Nephron (organoid): ENCODE results near the gene WDFY4.

Source experiments
- H3K27ac Mint-ChIP-seq, 3 experiments: 2 replicates each; pipeline ENCODE4 v1.8.0; 2020; ENCODE audit warnings: mixed read lengths in 3 of 3, mild to moderate bottlenecking in 2 of 3, moderate library complexity in 1 of 3
- H3K27me3 Mint-ChIP-seq: 2 replicates; pipeline ENCODE4 v1.8.0; 2021; ENCODE audit warnings: low read depth, mild to moderate bottlenecking, moderate library complexity, mixed read lengths
- H3K36me3 Mint-ChIP-seq: 2 replicates; pipeline ENCODE4 v1.8.0; 2020; ENCODE audit warnings: low read depth, mixed read lengths
- H3K4me1 Mint-ChIP-seq: 2 replicates; pipeline ENCODE4 v1.8.0; 2020; ENCODE audit warnings: mixed read lengths
- H3K4me3 Mint-ChIP-seq, 3 experiments: 2 replicates each; pipeline ENCODE4 v1.8.0; 2020; ENCODE audit warnings: mild to moderate bottlenecking in 3 of 3, mixed read lengths in 3 of 3, moderate library complexity in 2 of 3
- H3K9me3 Mint-ChIP-seq: 2 replicates; pipeline ENCODE4 v1.8.0; 2020; ENCODE audit warnings: mixed read lengths
- TF ChIP-seq, protein P1 (sequence below), 3 experiments: fragments of 200-600 bp; sonication (generic); IDR thresholded peaks; one replicate each; pipeline ENCODE4 v1.5.0; 2021; ENCODE audit warnings: antibody characterized with exemption in 3 of 3; ENCODE audit not compliant: unreplicated experiment in 3 of 3

The WDFY4 gene

GRCh38 chr10:48742891-48743860 lies 58.5 kb downstream of the WDFY4 start:
- no peak overlapping the region for H3K4me3 Mint-ChIP-seq
- H3K27me3 Mint-ChIP-seq = no peaks in the 10 kb centered on the region
- peaks cover 21% of the 10 kb centered on the region for H3K4me1 Mint-ChIP-seq
- H3K9me3 Mint-ChIP-seq = peaks cover 6% of the 10 kb centered on the region
- no peaks in the 10 kb centered on the region for H3K36me3 Mint-ChIP-seq
- H3K27ac Mint-ChIP-seq = no peak overlapping the region
- TF ChIP-seq, protein P1, sequence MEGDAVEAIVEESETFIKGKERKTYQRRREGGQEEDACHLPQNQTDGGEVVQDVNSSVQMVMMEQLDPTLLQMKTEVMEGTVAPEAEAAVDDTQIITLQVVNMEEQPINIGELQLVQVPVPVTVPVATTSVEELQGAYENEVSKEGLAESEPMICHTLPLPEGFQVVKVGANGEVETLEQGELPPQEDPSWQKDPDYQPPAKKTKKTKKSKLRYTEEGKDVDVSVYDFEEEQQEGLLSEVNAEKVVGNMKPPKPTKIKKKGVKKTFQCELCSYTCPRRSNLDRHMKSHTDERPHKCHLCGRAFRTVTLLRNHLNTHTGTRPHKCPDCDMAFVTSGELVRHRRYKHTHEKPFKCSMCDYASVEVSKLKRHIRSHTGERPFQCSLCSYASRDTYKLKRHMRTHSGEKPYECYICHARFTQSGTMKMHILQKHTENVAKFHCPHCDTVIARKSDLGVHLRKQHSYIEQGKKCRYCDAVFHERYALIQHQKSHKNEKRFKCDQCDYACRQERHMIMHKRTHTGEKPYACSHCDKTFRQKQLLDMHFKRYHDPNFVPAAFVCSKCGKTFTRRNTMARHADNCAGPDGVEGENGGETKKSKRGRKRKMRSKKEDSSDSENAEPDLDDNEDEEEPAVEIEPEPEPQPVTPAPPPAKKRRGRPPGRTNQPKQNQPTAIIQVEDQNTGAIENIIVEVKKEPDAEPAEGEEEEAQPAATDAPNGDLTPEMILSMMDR (IDR thresholded peaks at IDR 0.05; ENCODE audit: unreplicated experiment in 3 of 3) = no peak

GRCh38 chr10:48744587-48744986 lies 59.9 kb downstream of the WDFY4 start:
- TF ChIP-seq, protein P1 (IDR thresholded peaks at IDR 0.05; ENCODE audit: unreplicated experiment in 3 of 3) = no peak
- H3K4me1 Mint-ChIP-seq = peaks cover 19% of the 10 kb centered on the region
- H3K27me3 Mint-ChIP-seq = no peaks in the 10 kb centered on the region
- H3K27ac Mint-ChIP-seq = no peak overlapping the region
- H3K4me3 Mint-ChIP-seq = no peak overlapping the region
- no peaks in the 10 kb centered on the region for H3K36me3 Mint-ChIP-seq
- peaks cover 8% of the 10 kb centered on the region for H3K9me3 Mint-ChIP-seq

GRCh38 chr10:48745662-48746245 lies 61.1 kb downstream of the WDFY4 start:
- peaks cover 10% of the 10 kb centered on the region for H3K4me1 Mint-ChIP-seq
- no peaks in the 10 kb centered on the region for H3K36me3 Mint-ChIP-seq
- H3K9me3 Mint-ChIP-seq = peaks cover 8% of the 10 kb centered on the region
- no peak overlapping the region for H3K4me3 Mint-ChIP-seq
- no peaks in the 10 kb centered on the region for H3K27me3 Mint-ChIP-seq
- TF ChIP-seq, protein P1 (IDR thresholded peaks at IDR 0.05; ENCODE audit: unreplicated experiment in 3 of 3) = no peak
- no peak overlapping the region for H3K27ac Mint-ChIP-seq

- Mint-ChIP-seq H3K4me1 (no peaks in the 10 kb centered on the region), H3K9me3 (peaks cover 8% of the 10 kb centered on the region), H3K4me3 (no peak overlapping the region), H3K36me3 (no peaks in the 10 kb centered on the region), H3K27ac (no peak overlapping the region), H3K27me3 (no peaks in the 10 kb centered on the region)
- TF ChIP-seq, protein P1 (IDR thresholded peaks at IDR 0.05; ENCODE audit: unreplicated experiment in 3 of 3) = no peak
Observed at GRCh38 chr10:48748573-48748972, 63.9 kb downstream of the WDFY4 start.

- TF ChIP-seq, protein P1 (IDR thresholded peaks at IDR 0.05; ENCODE audit: unreplicated experiment in 3 of 3) = no peak
- H3K4me1 Mint-ChIP-seq = no peaks in the 10 kb centered on the region
- H3K9me3 Mint-ChIP-seq = peaks cover 8% of the 10 kb centered on the region
- no peak overlapping the region for H3K27ac Mint-ChIP-seq
- no peaks in the 10 kb centered on the region for H3K36me3 Mint-ChIP-seq
- no peak overlapping the region for H3K4me3 Mint-ChIP-seq
- H3K27me3 Mint-ChIP-seq = no peaks in the 10 kb centered on the region
Observed at GRCh38 chr10:48749254-48749787, 64.6 kb downstream of the WDFY4 start.
